Loucy (cell line): ENCODE results near the gene NRGN.

Source experiments
- CTCF ChIP-seq: fragments of 200-600 bp; sonication (generic); conservative IDR thresholded peaks from 2 replicates; pipeline ENCODE4 v1.5.1; 2014; ENCODE audit warnings: mild to moderate bottlenecking, antibody characterized with exemption, low read length
- EZH2phosphoT487 ChIP-seq: fragments of 200-600 bp; IDR thresholded peaks from 2 replicates; pipeline ENCODE4 v1.6.1; 2018; ENCODE audit warnings: antibody characterized with exemption, mild to moderate bottlenecking, moderate library complexity, borderline replicate concordance

- TF ChIP-seq CTCF, result no peak
- no peak for TF ChIP-seq EZH2phosphoT487
These were observed 22.3 kb upstream of the NRGN start for GRCh38 chr11:124717421-124717785.
